ENCODE results near the gene DNAJC16. TPM values are rescaled to one million over a fixed set of nuclear protein-coding genes. Genes with fewer than 3 reads are reported as not detected.
"Not testable (repeated sequence)": the region's sequence is repeated elsewhere in the genome, so short reads cannot be mapped to it uniquely, and the experiment has no call there.

The DNAJC16 gene
- total RNA-seq, 1 experiment from 2014 or later: 15.1 TPM

DNA sequence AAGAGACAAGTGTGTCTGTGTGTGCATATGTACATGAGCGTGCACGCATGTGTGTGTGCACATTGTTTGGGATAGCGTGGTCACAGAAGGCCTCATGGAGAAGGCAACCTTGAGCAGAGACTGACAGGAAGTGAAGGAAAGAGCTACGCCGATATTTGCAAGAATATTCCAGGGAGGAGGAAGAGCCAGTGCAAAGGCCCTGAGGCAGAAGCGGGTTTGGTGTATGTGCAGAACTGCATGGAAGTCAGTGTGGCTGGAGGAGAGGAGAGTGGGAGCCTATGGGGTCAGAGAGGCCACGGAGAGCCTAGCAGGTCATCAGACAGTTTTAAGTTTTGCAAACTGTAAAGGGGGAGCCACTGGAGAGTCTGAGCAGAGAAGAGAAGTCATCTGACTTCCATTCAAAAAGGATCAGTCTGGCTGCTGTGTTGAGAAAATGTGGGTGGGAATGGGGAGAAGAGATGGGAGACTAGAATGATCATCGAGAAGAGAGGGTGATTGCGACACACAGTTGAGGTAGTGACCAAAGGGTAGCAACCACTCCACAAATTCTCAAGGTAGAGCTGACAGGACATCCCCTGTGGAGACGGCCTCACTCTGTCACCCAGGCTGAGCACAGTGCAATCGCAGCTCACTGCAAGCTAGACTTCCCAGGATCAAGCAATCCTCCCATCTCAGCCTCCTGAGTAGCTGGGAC lies 46.8 kb upstream of the DNAJC16 start:
- no peak for DNase-seq
- Mint-ChIP-seq H3K36me3 (ENCODE audit: insufficient read depth, unreplicated experiment) (no peaks in the 10 kb centered on the region), H3K27me3 (ENCODE audit: insufficient read depth, unreplicated experiment) (no peaks in the 10 kb centered on the region), H3K9me3 (ENCODE audit: unreplicated experiment) (no peaks in the 10 kb centered on the region), H3K4me3 (ENCODE audit: unreplicated experiment) (no peak overlapping the region), H3K4me1 (ENCODE audit: low read depth, unreplicated experiment) (no peaks in the 10 kb centered on the region), H3K27ac (ENCODE audit: unreplicated experiment) (no peak overlapping the region)
- Histone ChIP-seq H3K27me3 (replicated peaks; ENCODE audit: control insufficient read depth, insufficient read depth, low read length) (no peaks in the 10 kb centered on the region), H3K36me3 (ENCODE audit: control insufficient read depth, insufficient read depth, low read length) (no peaks in the 10 kb centered on the region), H3K4me1 (no peaks in the 10 kb centered on the region), H3K9me3 (no peaks in the 10 kb centered on the region), H3K4me3 (ENCODE audit: low read depth, low read length) (no peak overlapping the region)
- CTCF ChIA-PET: no interaction called here
- TF ChIP-seq CTCF (IDR thresholded peaks at IDR 0.05; ENCODE audit: insufficient read depth in 1 of 2, low read depth in 1 of 2, low read length in 1 of 2, severe bottlenecking in 1 of 2, unreplicated experiment in 1 of 2): no peak
- POLR2A ChIA-PET: no interaction called here
- intact Hi-C loops (cut with micrococcal nuclease; ENCODE audit: unreplicated experiment): no loop called here
- BruUV-seq (replicated peaks): no TSS peak

GRCh38 chr1:15482455-15482854 lies 44.2 kb upstream of the DNAJC16 start:
- H3K4me1 ChIP-seq; intact Hi-C loops (cut with micrococcal nuclease; ENCODE audit: unreplicated experiment); POLR2A ChIA-PET; H3K27ac Mint-ChIP-seq (ENCODE audit: unreplicated experiment); H3K9me3 Mint-ChIP-seq (ENCODE audit: unreplicated experiment); H3K4me3 Mint-ChIP-seq (ENCODE audit: unreplicated experiment); DNase-seq; H3K4me3 ChIP-seq (ENCODE audit: low read depth, low read length); H3K27me3 ChIP-seq (replicated peaks; ENCODE audit: control insufficient read depth, insufficient read depth, low read length); H3K36me3 Mint-ChIP-seq (ENCODE audit: insufficient read depth, unreplicated experiment); H3K9me3 ChIP-seq; BruUV-seq (replicated peaks); H3K27me3 Mint-ChIP-seq (ENCODE audit: insufficient read depth, unreplicated experiment); CTCF ChIA-PET; H3K36me3 ChIP-seq (ENCODE audit: control insufficient read depth, insufficient read depth, low read length); H3K4me1 Mint-ChIP-seq (ENCODE audit: low read depth, unreplicated experiment): not testable (repeated sequence)

- H3K36me3 ChIP-seq (ENCODE audit: control insufficient read depth, insufficient read depth, low read length); H3K9me3 ChIP-seq; H3K4me1 Mint-ChIP-seq (ENCODE audit: low read depth, unreplicated experiment); H3K4me3 ChIP-seq (ENCODE audit: low read depth, low read length); POLR2A ChIA-PET; H3K27me3 ChIP-seq (replicated peaks; ENCODE audit: control insufficient read depth, insufficient read depth, low read length); CTCF ChIA-PET; DNase-seq; H3K27ac Mint-ChIP-seq (ENCODE audit: unreplicated experiment); H3K4me1 ChIP-seq; H3K36me3 Mint-ChIP-seq (ENCODE audit: insufficient read depth, unreplicated experiment); H3K4me3 Mint-ChIP-seq (ENCODE audit: unreplicated experiment); H3K27me3 Mint-ChIP-seq (ENCODE audit: insufficient read depth, unreplicated experiment); BruUV-seq (replicated peaks); H3K9me3 Mint-ChIP-seq (ENCODE audit: unreplicated experiment); intact Hi-C loops (cut with micrococcal nuclease; ENCODE audit: unreplicated experiment): not testable (repeated sequence)
Observed at GRCh38 chr1:15482983-15483543, 43.6 kb upstream of the DNAJC16 start.

DNA sequence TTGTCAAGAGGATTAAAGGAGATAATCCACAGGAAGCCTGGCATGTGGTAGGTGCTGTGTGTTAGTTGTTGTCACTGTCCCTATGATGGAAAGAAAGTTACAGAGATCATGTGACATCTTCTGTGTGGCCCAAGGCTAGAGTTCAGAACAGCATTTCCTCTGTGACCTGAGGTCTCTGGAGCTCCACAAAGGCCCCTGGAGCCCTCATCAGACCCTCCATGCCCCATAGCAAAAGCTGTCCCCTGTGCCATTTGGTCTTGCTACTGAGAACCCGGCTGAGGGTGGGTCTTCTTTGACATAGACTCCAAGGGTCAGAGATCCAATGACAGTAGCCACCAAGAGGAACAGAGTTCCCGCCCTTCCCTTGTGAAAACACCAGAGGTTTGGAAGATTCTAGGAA lies 42.7 kb upstream of the DNAJC16 start:
- POLR2A ChIA-PET: no interaction called here

DNA sequence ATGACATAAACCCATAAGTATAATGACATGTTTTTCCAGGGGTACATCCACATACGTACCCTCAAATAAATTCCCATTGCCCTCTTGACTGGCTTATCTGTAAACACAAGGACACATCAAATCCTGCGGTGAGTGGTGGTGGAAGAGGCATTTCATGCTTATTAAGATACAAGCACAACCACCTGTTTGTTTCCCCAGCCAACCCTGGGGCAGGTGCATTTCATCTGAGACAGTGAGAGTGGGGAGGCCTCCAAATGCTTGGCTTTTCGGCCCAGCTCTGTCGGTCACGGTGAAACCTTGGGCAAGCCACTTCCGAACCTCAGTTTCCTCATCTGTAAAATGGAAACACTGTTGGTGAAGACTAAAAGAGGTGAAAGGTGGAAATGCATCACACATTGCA lies 42.2 kb upstream of the DNAJC16 start:
- BruUV-seq (replicated peaks): not testable (repeated sequence)

More for the DNA sequence above, 42.7 kb upstream of the DNAJC16 start:
- Mint-ChIP-seq H3K4me1 (ENCODE audit: low read depth, unreplicated experiment) (no peaks in the 10 kb centered on the region), H3K36me3 (ENCODE audit: insufficient read depth, unreplicated experiment) (no peaks in the 10 kb centered on the region), H3K27me3 (ENCODE audit: insufficient read depth, unreplicated experiment) (no peaks in the 10 kb centered on the region), H3K9me3 (ENCODE audit: unreplicated experiment) (no peaks in the 10 kb centered on the region), H3K27ac (ENCODE audit: unreplicated experiment) (no peak overlapping the region), H3K4me3 (ENCODE audit: unreplicated experiment) (no peak overlapping the region)
- CTCF ChIA-PET: no interaction called here
- no TSS peak for BruUV-seq (replicated peaks)
- Histone ChIP-seq H3K27me3 (replicated peaks; ENCODE audit: control insufficient read depth, insufficient read depth, low read length) (no peaks in the 10 kb centered on the region), H3K4me3 (ENCODE audit: low read depth, low read length) (no peak overlapping the region), H3K4me1 (no peaks in the 10 kb centered on the region), H3K9me3 (no peaks in the 10 kb centered on the region), H3K36me3 (ENCODE audit: control insufficient read depth, insufficient read depth, low read length) (no peaks in the 10 kb centered on the region)
- TF ChIP-seq CTCF (IDR thresholded peaks at IDR 0.05; ENCODE audit: insufficient read depth in 1 of 2, low read depth in 1 of 2, low read length in 1 of 2, severe bottlenecking in 1 of 2, unreplicated experiment in 1 of 2): no peak
- no peak for DNase-seq
- intact Hi-C loops (cut with micrococcal nuclease; ENCODE audit: unreplicated experiment): no loop called here

More for the DNA sequence above, 42.2 kb upstream of the DNAJC16 start:
- POLR2A ChIA-PET; H3K4me3 Mint-ChIP-seq (ENCODE audit: unreplicated experiment); CTCF ChIA-PET; H3K27me3 ChIP-seq (replicated peaks; ENCODE audit: control insufficient read depth, insufficient read depth, low read length); H3K36me3 Mint-ChIP-seq (ENCODE audit: insufficient read depth, unreplicated experiment); H3K4me1 Mint-ChIP-seq (ENCODE audit: low read depth, unreplicated experiment); H3K4me3 ChIP-seq (ENCODE audit: low read depth, low read length); H3K9me3 ChIP-seq; H3K27ac Mint-ChIP-seq (ENCODE audit: unreplicated experiment); H3K9me3 Mint-ChIP-seq (ENCODE audit: unreplicated experiment); H3K4me1 ChIP-seq; H3K36me3 ChIP-seq (ENCODE audit: control insufficient read depth, insufficient read depth, low read length); DNase-seq; H3K27me3 Mint-ChIP-seq (ENCODE audit: insufficient read depth, unreplicated experiment); intact Hi-C loops (cut with micrococcal nuclease; ENCODE audit: unreplicated experiment): not testable (repeated sequence)

Data from Caco-2 (cell line).